ENCODE results near the gene TEX38.

- no peak for TF ChIP-seq JUN (CRISPR knock-in tag; IDR thresholded peaks at IDR 0.05)
- TF ChIP-seq CTCF (IDR thresholded peaks at IDR 0.05), result no peak
- no peak for TF ChIP-seq ZNF423 (CRISPR knock-in tag; IDR thresholded peaks at IDR 0.05)
Observed at GRCh38 chr1:46687921-46688509, 16.4 kb downstream of the TEX38 start.

Measured in WTC11 (cell line).